A549 (cell line): Measurements from ENCODE around the gene ITSN1. TPM values are rescaled to one million over a fixed set of nuclear protein-coding genes. Genes with fewer than 3 reads are reported as not detected.

Experiments used
- ATAC-seq, 2 experiments: fragments of 200-7000 bp in 1 of 2; fragments of >200 bp in 1 of 2; cut with Nextera tagmentation in 1 of 2; cut with Tn5 transposase in 1 of 2; 3 replicates each; pipeline versions ENCODE4 v1.8.0 to v1.9.1; 2018 to 2020; ENCODE audit warnings: mild to moderate bottlenecking in 1 of 2, moderate library complexity in 1 of 2
- CTCF ChIA-PET: fragments of 300-600 bp; sonication (Branson Sonifier 250); formaldehyde crosslinking; extraction: SDS; loops from one replicate; lab custom pipeline; 2021; ENCODE audit warnings: antibody characterized with exemption, inconsistent platforms; lab: Yijun Ruan, JAX
- POLR2A ChIA-PET: fragments of 350-600 bp; formaldehyde crosslinking; extraction: SDS; loops from one replicate; lab custom pipeline; 2021; ENCODE audit warnings: antibody characterized with exemption, inconsistent platforms; lab: Yijun Ruan, JAX
- DNase-seq, 2 experiments: peaks; one replicate each; pipeline versions ENCODE4 v3.0.0 to v3.0.0-alpha.2; 2011 to 2016; ENCODE audit warnings: low read depth in 1 of 2, low spot score in 1 of 2
- FAIRE-seq: peaks from 2 replicates; lab custom pipeline; 2011; peaks lifted over from hg19 to GRCh38; lab: Jason Lieb, UNC
- H3K27ac ChIP-seq, 2 experiments: fragments of >200 bp; sonication (Bioruptor Twin); formaldehyde crosslinking; 3 replicates each; pipeline ENCODE4 v1.5.1; 2016 to 2017
- H3K4me1 ChIP-seq: fragments of >200 bp; sonication (Bioruptor Twin); formaldehyde crosslinking; 3 replicates; pipeline ENCODE4 v1.6.1; 2016
- H3K4me2 ChIP-seq: fragments of >200 bp; sonication (Bioruptor Twin); formaldehyde crosslinking; 3 replicates; pipeline ENCODE4 v1.6.1; 2016
- H3K4me3 ChIP-seq: fragments of >200 bp; sonication (Bioruptor Twin); formaldehyde crosslinking; 3 replicates; pipeline ENCODE4 v1.5.1; 2016
- H3K9me3 ChIP-seq: fragments of >200 bp; sonication (Bioruptor Twin); formaldehyde crosslinking; 3 replicates; pipeline ENCODE4 v1.6.1; 2016
- ATOH8 ChIP-seq: fragments of 250-450 bp; sonication (Bioruptor Pico); IDR thresholded peaks from 2 replicates; pipeline ENCODE4 v1.5.0; 2020; ENCODE audit warnings: low read depth, mild to moderate bottlenecking, moderate library complexity
- CBX2 ChIP-seq: fragments of 200-600 bp; sonication (generic); IDR thresholded peaks from 2 replicates; pipeline ENCODE4 v1.6.1; 2016; ENCODE audit warnings: low read depth, mild to moderate bottlenecking, borderline replicate concordance
- CEBPB ChIP-seq, 2 experiments: fragments of >200 bp in 1 of 2; sonication (Bioruptor Twin) in 1 of 2; formaldehyde crosslinking in 1 of 2; IDR thresholded peaks; 2 replicates each; pipeline ENCODE4 v1.6.1; 2012 to 2016
- CHD4 ChIP-seq: fragments of 200-600 bp; sonication (generic); IDR thresholded peaks from 2 replicates; pipeline ENCODE4 v1.6.1; 2016; ENCODE audit warnings: antibody characterized with exemption, mild to moderate bottlenecking, borderline replicate concordance
- EHF ChIP-seq: fragments of 250-450 bp; sonication (Bioruptor Pico); IDR thresholded peaks from 2 replicates; pipeline ENCODE4 v1.5.0; 2020; ENCODE audit warnings: mild to moderate bottlenecking
- EP300 ChIP-seq, 2 experiments: fragments of >200 bp; sonication (Bioruptor Twin); formaldehyde crosslinking; IDR thresholded peaks; 2 replicates in 1 of 2; 3 replicates in 1 of 2; pipeline ENCODE4 v1.6.1; 2016 to 2017
- FOSL2 ChIP-seq, 2 experiments: fragments of 450-650 bp in 1 of 2; fragments of >200 bp in 1 of 2; sonication (Bioruptor Twin) in 1 of 2; formaldehyde crosslinking; IDR thresholded peaks; 2 replicates each; pipeline versions ENCODE4 v1.5.0 to v1.6.1; 2016 to 2020; ENCODE audit warnings: mild to moderate bottlenecking in 1 of 2, moderate library complexity in 1 of 2
- HDAC2 ChIP-seq: fragments of 200-600 bp; sonication (generic); IDR thresholded peaks from 2 replicates; pipeline ENCODE4 v1.6.1; 2016
- HOXA7 ChIP-seq: fragments of 250-450 bp; sonication (Bioruptor Pico); IDR thresholded peaks from 2 replicates; pipeline ENCODE4 v1.5.0; 2020; ENCODE audit warnings: mild to moderate bottlenecking, moderate library complexity
- HOXB13 ChIP-seq: fragments of 250-450 bp; sonication (Bioruptor Pico); IDR thresholded peaks from 2 replicates; pipeline ENCODE4 v1.5.0; 2020; ENCODE audit warnings: low read depth, mild to moderate bottlenecking, moderate library complexity
- JUN ChIP-seq, 2 experiments: fragments of >200 bp; sonication (Bioruptor Twin); formaldehyde crosslinking; IDR thresholded peaks; 2 replicates in 1 of 2; 3 replicates in 1 of 2; pipeline ENCODE4 v1.6.1; 2016 to 2017
- KDM1A ChIP-seq: fragments of 200-600 bp; sonication (generic); IDR thresholded peaks from 2 replicates; pipeline ENCODE4 v1.6.1; 2016; ENCODE audit warnings: low read depth, mild to moderate bottlenecking
- NFE2L2 ChIP-seq: fragments of 150-350 bp; conservative IDR thresholded peaks from 2 replicates; pipeline ENCODE4 v1.6.1; 2014; ENCODE audit warnings: low read length
- POLR2AphosphoS2 ChIP-seq: conservative IDR thresholded peaks from 2 replicates; pipeline ENCODE4 v1.6.1; 2012; ENCODE audit warnings: low read length, improper control_type of control experiment, inconsistent platforms
- RFX5 ChIP-seq: fragments of 450-650 bp; IDR thresholded peaks from 2 replicates; pipeline ENCODE4 v1.7.1; 2014; ENCODE audit warnings: antibody characterized with exemption, mild to moderate bottlenecking, moderate library complexity
- RNF2 ChIP-seq: fragments of 200-600 bp; sonication (generic); IDR thresholded peaks from 2 replicates; pipeline ENCODE4 v1.6.1; 2016; ENCODE audit warnings: low read depth, mild to moderate bottlenecking, antibody characterized with exemption, moderate library complexity, borderline replicate concordance
- TP53 ChIP-seq: fragments of 250-450 bp; sonication (Bioruptor Pico); IDR thresholded peaks from 2 replicates; pipeline ENCODE4 v1.5.0; 2021; ENCODE audit warnings: mild to moderate bottlenecking, moderate library complexity
- ZC3H11A ChIP-seq: fragments of 450-650 bp; IDR thresholded peaks from 2 replicates; pipeline ENCODE4 v1.6.1; 2014; ENCODE audit warnings: antibody characterized with exemption, mild to moderate bottlenecking
- WGBS: methylation state at CpG from one replicate; pipeline ENCODE4 v1.1.6; 2017; ENCODE audit errors: missing lambda C conversion rate; 5-methylcytosine and 5-hydroxymethylcytosine counted together
- polyA plus RNA-seq, 4 experiments: library from polyadenylated mRNA; depleted of rRNA in 3 of 4; stranded (reverse); fragments of >200 nt; fragmentation: RNase III in 1 of 4; extraction: RNeasy Plus Mini Kit Qiagen cat#74134 plus additional on column Dnase treatment in 1 of 4; gene quantifications; 2 replicates in 3 of 4; 3 replicates in 1 of 4; pipeline ENCODE4 v1.2.3, GENCODE V29; 2011 to 2017
- TF ChIP-seq, protein P1 (sequence below): fragments of 450-650 bp; IDR thresholded peaks from 2 replicates; pipeline ENCODE4 v1.6.1; 2014; ENCODE audit warnings: antibody characterized with exemption
- TF ChIP-seq, protein P2 (sequence below): fragments of 250-450 bp; sonication (Bioruptor Pico); IDR thresholded peaks from 2 replicates; pipeline ENCODE4 v1.5.0; 2021; ENCODE audit warnings: mild to moderate bottlenecking, moderate library complexity, borderline replicate concordance
- TF ChIP-seq, protein P3 (sequence below): IDR thresholded peaks from 2 replicates; pipeline ENCODE4 v1.6.1; 2012

The ITSN1 gene
- polyA plus RNA-seq, 2 of the 4 experiments (the other 2 are of a cell fraction): 15.2 to 23.7 TPM

DNA sequence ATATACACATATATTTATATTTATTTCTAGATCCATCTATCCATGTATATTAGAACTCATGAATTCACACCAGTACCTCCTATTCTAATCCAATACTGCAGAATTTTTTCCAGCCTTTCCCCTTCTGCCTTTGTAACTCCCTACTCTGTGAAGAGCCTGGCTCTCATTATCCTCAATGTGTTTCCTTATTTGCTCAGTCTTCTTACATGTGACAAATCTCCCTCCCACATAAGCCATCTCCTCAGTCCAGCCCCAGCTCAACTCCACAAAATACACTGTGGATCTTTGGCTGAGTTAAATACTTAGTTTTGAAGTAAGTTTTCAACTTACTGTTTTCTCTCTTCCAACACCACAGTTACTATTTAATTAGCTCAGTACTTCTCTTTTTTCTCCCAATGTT, 227.6 kb downstream of the ITSN1 start:
- no peaks in the 10 kb centered on the region for H3K9me3 ChIP-seq
- H3K27ac ChIP-seq: no peak overlapping the region
- no peaks in the 10 kb centered on the region for H3K4me1 ChIP-seq
- CTCF ChIA-PET: interaction anchor here (1.2 kb wide), 1 partner anchor 54 kb away, joined by 5 read pairs; no protein-coding TSS in a partner anchor
- POLR2A ChIA-PET: no interaction called here
- no peak overlapping the region for H3K4me2 ChIP-seq
- TF ChIP-seq HOXB13 (CRISPR knock-in tag) (no peak), CHD4 (no peak), ZC3H11A (no peak), TP53 (CRISPR knock-in tag) (no peak), CBX2 (no peak)
- TF ChIP-seq, protein P1, sequence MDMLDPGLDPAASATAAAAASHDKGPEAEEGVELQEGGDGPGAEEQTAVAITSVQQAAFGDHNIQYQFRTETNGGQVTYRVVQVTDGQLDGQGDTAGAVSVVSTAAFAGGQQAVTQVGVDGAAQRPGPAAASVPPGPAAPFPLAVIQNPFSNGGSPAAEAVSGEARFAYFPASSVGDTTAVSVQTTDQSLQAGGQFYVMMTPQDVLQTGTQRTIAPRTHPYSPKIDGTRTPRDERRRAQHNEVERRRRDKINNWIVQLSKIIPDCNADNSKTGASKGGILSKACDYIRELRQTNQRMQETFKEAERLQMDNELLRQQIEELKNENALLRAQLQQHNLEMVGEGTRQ: no peak
- no peak overlapping the region for H3K4me3 ChIP-seq
- no peak for ATAC-seq
- FAIRE-seq: no peak
- DNase-seq: no peak

DNA sequence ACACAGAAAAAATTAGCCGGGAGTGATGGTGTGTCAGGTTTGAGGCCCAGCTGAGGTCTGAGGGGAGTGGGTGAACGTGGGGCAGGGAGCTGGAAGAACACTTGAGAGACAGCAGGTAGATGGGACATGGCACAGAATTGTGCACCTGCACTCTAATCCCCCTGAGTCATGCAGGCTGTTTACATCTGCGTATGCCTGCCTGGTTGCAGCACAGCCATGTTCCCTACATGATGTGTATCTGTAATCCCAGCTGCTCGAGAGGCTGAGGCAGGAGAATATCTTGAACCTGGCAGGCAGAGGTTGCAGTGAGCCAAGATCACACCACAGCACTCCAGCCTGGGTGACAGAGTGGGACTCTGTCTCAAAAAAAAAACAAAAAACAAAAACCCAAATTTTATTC, 228.5 kb downstream of the ITSN1 start:
- TF ChIP-seq RNF2 (no peak), POLR2AphosphoS2 (no peak), RFX5 (no peak), HOXA7 (CRISPR knock-in tag) (no peak), NFE2L2 (no peak), JUN (IDR thresholded peaks at IDR 0.05) (no peak), KDM1A (no peak), ATOH8 (CRISPR knock-in tag) (no peak), EHF (CRISPR knock-in tag) (no peak), CEBPB (IDR thresholded peaks at IDR 0.05) (no peak), EP300 (IDR thresholded peaks at IDR 0.05) (no peak), FOSL2 (IDR thresholded peaks at IDR 0.05) (no peak), FOSL2 (CRISPR knock-in tag; IDR thresholded peaks at IDR 0.05) (no peak), HOXB13 (CRISPR knock-in tag) (no peak), HDAC2 (no peak)
- TF ChIP-seq, protein P2, sequence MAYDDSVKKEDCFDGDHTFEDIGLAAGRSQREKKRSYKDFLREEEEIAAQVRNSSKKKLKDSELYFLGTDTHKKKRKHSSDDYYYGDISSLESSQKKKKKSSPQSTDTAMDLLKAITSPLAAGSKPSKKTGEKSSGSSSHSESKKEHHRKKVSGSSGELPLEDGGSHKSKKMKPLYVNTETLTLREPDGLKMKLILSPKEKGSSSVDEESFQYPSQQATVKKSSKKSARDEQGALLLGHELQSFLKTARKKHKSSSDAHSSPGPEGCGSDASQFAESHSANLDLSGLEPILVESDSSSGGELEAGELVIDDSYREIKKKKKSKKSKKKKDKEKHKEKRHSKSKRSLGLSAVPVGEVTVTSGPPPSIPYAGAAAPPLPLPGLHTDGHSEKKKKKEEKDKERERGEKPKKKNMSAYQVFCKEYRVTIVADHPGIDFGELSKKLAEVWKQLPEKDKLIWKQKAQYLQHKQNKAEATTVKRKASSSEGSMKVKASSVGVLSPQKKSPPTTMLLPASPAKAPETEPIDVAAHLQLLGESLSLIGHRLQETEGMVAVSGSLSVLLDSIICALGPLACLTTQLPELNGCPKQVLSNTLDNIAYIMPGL (CRISPR knock-in tag): no peak
- TF ChIP-seq, protein P1: no peak
- TF ChIP-seq, protein P3, sequence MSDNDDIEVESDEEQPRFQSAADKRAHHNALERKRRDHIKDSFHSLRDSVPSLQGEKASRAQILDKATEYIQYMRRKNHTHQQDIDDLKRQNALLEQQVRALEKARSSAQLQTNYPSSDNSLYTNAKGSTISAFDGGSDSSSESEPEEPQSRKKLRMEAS: no peak
- TF ChIP-seq, all 56 proteins: peak for 0
- Histone ChIP-seq H3K9me3 (no peaks in the 10 kb centered on the region), H3K4me3 (no peak overlapping the region), H3K4me2 (no peak overlapping the region), H3K27ac (no peak overlapping the region), H3K4me1 (no peaks in the 10 kb centered on the region)
- ATAC-seq (no peak), DNase-seq (no peak), FAIRE-seq (no peak)
- CTCF ChIA-PET: interaction anchor here (1.2 kb wide), 1 partner anchor 53 kb away, joined by 5 read pairs; no protein-coding TSS in a partner anchor
- 67% methylated on average over 4 of the region's 4 CpGs for WGBS
- POLR2A ChIA-PET: no interaction called here
